ENCODE measurements around the gene ATP9B. TPM values are rescaled to one million over a fixed set of nuclear protein-coding genes. Genes with fewer than 3 reads are reported as not detected.

The ATP9B gene
- total RNA-seq, 1 experiment from 2014 or later = 15.6 TPM

DNA sequence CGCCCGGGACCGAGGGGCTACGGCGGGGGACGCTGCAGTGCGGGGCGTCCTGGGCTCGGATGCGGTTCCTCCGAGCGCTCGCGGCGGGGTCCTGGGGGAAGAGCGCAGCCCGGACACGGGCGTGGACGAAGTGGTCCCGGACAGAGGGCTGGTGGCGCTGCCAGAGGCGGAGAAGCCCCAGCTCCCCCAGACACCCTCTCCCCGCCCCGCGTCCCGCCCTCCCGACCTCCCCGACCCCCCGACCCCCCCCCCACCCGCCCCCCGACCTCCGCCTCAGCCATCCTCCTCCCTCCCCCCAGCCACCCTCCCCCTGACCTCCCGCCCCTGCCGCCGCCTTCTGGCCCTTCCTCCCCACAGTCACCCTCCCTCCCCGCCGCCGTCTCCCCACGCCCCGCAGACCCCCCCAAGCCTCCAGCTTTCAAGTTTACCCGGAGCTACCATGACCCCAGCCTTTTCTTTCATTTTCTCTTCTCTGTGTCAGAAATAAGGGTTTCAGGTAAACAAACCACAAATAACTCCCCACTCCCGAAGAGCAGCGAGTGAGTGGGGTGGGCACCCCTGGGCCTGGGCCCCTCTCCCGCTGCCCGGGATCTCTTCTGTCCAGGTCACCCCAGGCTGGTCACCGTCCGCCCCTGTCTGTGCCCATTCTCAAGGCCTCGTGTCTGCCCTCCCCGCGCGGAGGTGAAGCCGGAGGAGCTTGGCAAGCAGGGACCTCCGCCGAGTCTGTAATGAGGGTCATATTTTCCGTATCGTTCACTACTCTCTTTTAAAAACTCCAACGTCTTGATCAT lies 331.6 kb downstream of the ATP9B start:
- Histone ChIP-seq H3K4me3 (ENCODE audit: low read length) (peak overlapping the region; percentile 67), H3K4me1 (ENCODE audit: insufficient read depth, low read length) (peaks cover 31% of the 10 kb centered on the region), H3K27ac (ENCODE audit: low read length) (no peak overlapping the region), H3K9me2 (replicated peaks; ENCODE audit: low read length) (no peaks in the 10 kb centered on the region), H3K27me3 (ENCODE audit: low read length) (no peaks in the 10 kb centered on the region), H3F3A (ENCODE audit: low read length, unreplicated experiment) (no peaks in the 10 kb centered on the region), H3K9ac (ENCODE audit: low read length) (peak overlapping the region; percentile 45; the same call in 1 of the 2 replicates), H3K79me2 (ENCODE audit: low read length) (peaks cover 10% of the 10 kb centered on the region), H3K4me2 (ENCODE audit: low read length) (peak overlapping the region; percentile 76), H4K20me1 (ENCODE audit: low read length) (no peaks in the 10 kb centered on the region), H3K36me3 (ENCODE audit: low read depth, low read length) (no peaks in the 10 kb centered on the region), H3K9me3 (ENCODE audit: low read length) (no peaks in the 10 kb centered on the region), H2AFZ (ENCODE audit: low read length) (peak overlapping the region; percentile 64; the same call in 1 of the 2 replicates)
- TF ChIP-seq EZH2phosphoT487 (IDR thresholded peaks at IDR 0.05; ENCODE audit: borderline replicate concordance, low read length) (no peak), EZH2 (IDR thresholded peaks at IDR 0.05; ENCODE audit: low read length, unreplicated experiment) (no peak)
- TF ChIP-seq, protein P1, sequence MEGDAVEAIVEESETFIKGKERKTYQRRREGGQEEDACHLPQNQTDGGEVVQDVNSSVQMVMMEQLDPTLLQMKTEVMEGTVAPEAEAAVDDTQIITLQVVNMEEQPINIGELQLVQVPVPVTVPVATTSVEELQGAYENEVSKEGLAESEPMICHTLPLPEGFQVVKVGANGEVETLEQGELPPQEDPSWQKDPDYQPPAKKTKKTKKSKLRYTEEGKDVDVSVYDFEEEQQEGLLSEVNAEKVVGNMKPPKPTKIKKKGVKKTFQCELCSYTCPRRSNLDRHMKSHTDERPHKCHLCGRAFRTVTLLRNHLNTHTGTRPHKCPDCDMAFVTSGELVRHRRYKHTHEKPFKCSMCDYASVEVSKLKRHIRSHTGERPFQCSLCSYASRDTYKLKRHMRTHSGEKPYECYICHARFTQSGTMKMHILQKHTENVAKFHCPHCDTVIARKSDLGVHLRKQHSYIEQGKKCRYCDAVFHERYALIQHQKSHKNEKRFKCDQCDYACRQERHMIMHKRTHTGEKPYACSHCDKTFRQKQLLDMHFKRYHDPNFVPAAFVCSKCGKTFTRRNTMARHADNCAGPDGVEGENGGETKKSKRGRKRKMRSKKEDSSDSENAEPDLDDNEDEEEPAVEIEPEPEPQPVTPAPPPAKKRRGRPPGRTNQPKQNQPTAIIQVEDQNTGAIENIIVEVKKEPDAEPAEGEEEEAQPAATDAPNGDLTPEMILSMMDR (conservative IDR thresholded peaks at IDR 0.05; ENCODE audit: low read depth, low read length) = no peak
- no TSS peak for BruUV-seq (replicated peaks)
- DNase-seq (no peak), ATAC-seq (no peak)
- intact Hi-C loops (cut with micrococcal nuclease) = loop anchor here (5.0 kb wide), 1 partner anchor 107 kb away; no protein-coding TSS in a partner anchor
- ChIA-PET POLR2A (ENCODE audit: unreplicated experiment) (no interaction called here), CTCF (no interaction called here)

DNA sequence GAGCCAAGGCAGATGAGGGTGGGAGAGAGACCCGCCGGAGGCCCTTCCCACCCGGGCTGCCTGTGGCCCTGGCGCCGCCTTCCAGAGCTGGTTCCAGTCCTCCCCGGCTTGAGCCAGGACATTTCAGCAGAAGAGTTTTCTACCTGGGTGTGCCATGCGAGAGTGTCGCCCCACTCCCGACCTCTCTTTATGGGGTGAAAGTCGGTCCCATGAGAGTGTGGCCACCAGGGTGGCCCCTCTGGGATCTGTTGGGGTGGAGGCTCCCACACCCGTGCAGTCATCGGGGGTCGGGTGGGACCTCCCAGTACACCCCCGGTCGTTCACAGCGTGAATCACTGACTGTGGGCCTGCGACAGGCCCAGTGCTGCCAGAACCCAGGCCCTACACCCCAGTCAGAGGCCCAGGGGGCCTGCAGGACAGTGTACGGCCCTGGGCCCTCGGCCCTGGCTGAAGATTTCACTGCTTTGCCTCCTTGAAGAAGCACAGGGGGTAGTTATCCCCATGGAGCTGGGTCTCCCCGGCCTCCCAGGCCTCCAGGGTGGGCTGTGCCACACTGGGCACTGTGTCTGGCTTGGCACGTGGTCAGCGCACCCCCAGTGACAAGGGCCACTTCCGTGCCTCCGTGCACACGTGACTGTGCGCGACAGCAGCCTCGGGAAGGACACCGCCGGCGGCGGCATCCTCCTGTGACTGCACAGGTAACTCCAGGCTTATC lies 332.5 kb downstream of the ATP9B start:
- no peak overlapping the region for H2AFZ ChIP-seq (ENCODE audit: low read length)
- no TSS peak for BruUV-seq (replicated peaks)
- DNase-seq (no peak), ATAC-seq (no peak)
- peaks cover 30% of the 10 kb centered on the region for H3K4me1 ChIP-seq (ENCODE audit: insufficient read depth, low read length)
- H4K20me1 ChIP-seq (ENCODE audit: low read length) = no peaks in the 10 kb centered on the region
- H3K79me2 ChIP-seq (ENCODE audit: low read length) = peaks cover 10% of the 10 kb centered on the region
- H3K9me3 ChIP-seq (ENCODE audit: low read length) = no peaks in the 10 kb centered on the region
- ChIA-PET POLR2A (ENCODE audit: unreplicated experiment) (no interaction called here), CTCF (no interaction called here)
- H3K9me2 ChIP-seq (replicated peaks; ENCODE audit: low read length) = no peaks in the 10 kb centered on the region
- H3K27ac ChIP-seq (ENCODE audit: low read length) = no peak overlapping the region
- H3K36me3 ChIP-seq (ENCODE audit: low read depth, low read length) = no peaks in the 10 kb centered on the region
- H3K4me2 ChIP-seq (ENCODE audit: low read length) = no peak overlapping the region
- no peak overlapping the region for H3K9ac ChIP-seq (ENCODE audit: low read length)
- TF ChIP-seq, protein P1 (conservative IDR thresholded peaks at IDR 0.05; ENCODE audit: low read depth, low read length) = no peak
- TF ChIP-seq EZH2phosphoT487 (IDR thresholded peaks at IDR 0.05; ENCODE audit: borderline replicate concordance, low read length) = no peak
- no peak for TF ChIP-seq EZH2 (IDR thresholded peaks at IDR 0.05; ENCODE audit: low read length, unreplicated experiment)
- H3K4me3 ChIP-seq (ENCODE audit: low read length) = no peak overlapping the region
- intact Hi-C loops (cut with micrococcal nuclease) = loop anchor here (5.0 kb wide), 1 partner anchor 106 kb away; no protein-coding TSS in a partner anchor
- H3K27me3 ChIP-seq (ENCODE audit: low read length) = no peaks in the 10 kb centered on the region
- no peaks in the 10 kb centered on the region for H3F3A ChIP-seq (ENCODE audit: low read length, unreplicated experiment)

All from PC-3 (cell line).